HCT116 (cell line): ENCODE data around the gene CPNE8.

ENCODE experiments used
- CEBPB ChIP-seq: IDR thresholded peaks from 2 replicates; pipeline ENCODE4 v1.6.1; 2012; ENCODE audit warnings: low read depth
- CTCF ChIP-seq, 3 experiments: fragments of 200-600 bp in 1 of 3; sonication (generic) in 1 of 3; IDR thresholded peaks in 2 of 3; conservative IDR thresholded peaks in 1 of 3; 2 replicates each; pipeline ENCODE4 v1.5.1; 2012 to 2017; ENCODE audit warnings: low read depth in 2 of 3, low read length in 2 of 3, antibody characterized with exemption in 1 of 3, borderline replicate concordance in 1 of 3, control low read depth in 1 of 3, mild to moderate bottlenecking in 1 of 3, mixed read lengths in 1 of 3, mixed run types in 1 of 3, moderate library complexity in 1 of 3; ENCODE audit not compliant: insufficient read depth in 1 of 3
- EZH2 ChIP-seq: fragments of 200-600 bp; sonication (generic); IDR thresholded peaks from 2 replicates; pipeline ENCODE4 v1.6.1; 2017; ENCODE audit warnings: antibody characterized with exemption, mixed run types
- EZH2phosphoT487 ChIP-seq: fragments of 200-600 bp; IDR thresholded peaks from 2 replicates; pipeline ENCODE4 v1.6.1; 2018; ENCODE audit warnings: antibody characterized with exemption, borderline replicate concordance
- FOSL1 ChIP-seq: IDR thresholded peaks from 2 replicates; pipeline ENCODE4 v1.6.1; 2012; ENCODE audit warnings: low read depth
- JUND ChIP-seq: IDR thresholded peaks from 2 replicates; pipeline ENCODE4 v1.6.1; 2012
- MAX ChIP-seq: IDR thresholded peaks from 2 replicates; pipeline ENCODE4 v1.6.1; 2012
- POLR2A ChIP-seq: IDR thresholded peaks from 2 replicates; pipeline ENCODE4 v1.7.0; 2011; ENCODE audit warnings: borderline replicate concordance; ENCODE audit not compliant: insufficient read depth, insufficient read length; ENCODE audit errors: extremely low read depth
- SIN3A ChIP-seq: IDR thresholded peaks from 2 replicates; pipeline ENCODE4 v1.6.1; 2012; ENCODE audit warnings: low read depth
- YY1 ChIP-seq: IDR thresholded peaks from 2 replicates; pipeline ENCODE4 v1.6.1; 2011; ENCODE audit warnings: low read length, low read depth, moderate library complexity, mild to moderate bottlenecking; ENCODE audit not compliant: insufficient replicate concordance; ENCODE audit errors: extremely low read depth
- ZBTB33 ChIP-seq: IDR thresholded peaks from 2 replicates; pipeline ENCODE4 v1.6.1; 2011; ENCODE audit warnings: mild to moderate bottlenecking, low read length, moderate library complexity; ENCODE audit not compliant: insufficient replicate concordance; ENCODE audit errors: extremely low read depth
- ZNF274 ChIP-seq: fragments of 200-500 bp; sonication (Bioruptor generic); IDR thresholded peaks from 2 replicates; pipeline ENCODE4 v1.6.1; 2014; ENCODE audit warnings: mild to moderate bottlenecking, low read depth, low read length, inconsistent platforms
- TF ChIP-seq, protein P1 (sequence below): IDR thresholded peaks from 2 replicates; pipeline ENCODE4 v1.6.1; 2012; ENCODE audit warnings: low read depth

DNA sequence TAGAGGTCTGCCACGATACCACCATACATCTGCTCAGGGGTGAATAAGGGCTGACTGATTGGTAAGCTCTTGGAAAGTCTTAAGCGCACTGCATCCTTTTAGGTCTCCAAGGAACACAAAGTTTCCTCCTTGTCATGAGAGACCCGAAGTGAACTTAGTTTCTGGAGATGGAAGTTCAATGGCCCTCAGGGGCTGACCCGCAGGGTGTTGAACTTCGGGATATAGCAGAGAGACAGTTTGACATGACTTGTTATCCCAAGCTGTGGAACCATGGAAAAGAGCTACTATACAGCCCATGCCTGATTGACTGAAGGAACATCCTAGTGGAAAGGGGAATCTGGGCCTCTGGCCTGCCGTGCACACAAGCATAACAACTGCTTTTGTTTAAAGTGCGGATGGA lies 26.9 kb upstream of the CPNE8 start:
- TF ChIP-seq CTCF (IDR thresholded peaks at IDR 0.05 in 2 of 3, conservative IDR thresholded peaks at IDR 0.05 in 1 of 3; ENCODE audit: borderline replicate concordance in 1 of 3, insufficient read depth in 1 of 3, low read depth in 2 of 3, low read length in 2 of 3) (no peak), SIN3A (no peak), EZH2phosphoT487 (no peak), EZH2 (no peak), ZNF274 (no peak), FOSL1 (no peak), ZBTB33 (no peak), POLR2A (no peak), JUND (no peak), YY1 (no peak), MAX (no peak), CEBPB (no peak)
- TF ChIP-seq, protein P1, sequence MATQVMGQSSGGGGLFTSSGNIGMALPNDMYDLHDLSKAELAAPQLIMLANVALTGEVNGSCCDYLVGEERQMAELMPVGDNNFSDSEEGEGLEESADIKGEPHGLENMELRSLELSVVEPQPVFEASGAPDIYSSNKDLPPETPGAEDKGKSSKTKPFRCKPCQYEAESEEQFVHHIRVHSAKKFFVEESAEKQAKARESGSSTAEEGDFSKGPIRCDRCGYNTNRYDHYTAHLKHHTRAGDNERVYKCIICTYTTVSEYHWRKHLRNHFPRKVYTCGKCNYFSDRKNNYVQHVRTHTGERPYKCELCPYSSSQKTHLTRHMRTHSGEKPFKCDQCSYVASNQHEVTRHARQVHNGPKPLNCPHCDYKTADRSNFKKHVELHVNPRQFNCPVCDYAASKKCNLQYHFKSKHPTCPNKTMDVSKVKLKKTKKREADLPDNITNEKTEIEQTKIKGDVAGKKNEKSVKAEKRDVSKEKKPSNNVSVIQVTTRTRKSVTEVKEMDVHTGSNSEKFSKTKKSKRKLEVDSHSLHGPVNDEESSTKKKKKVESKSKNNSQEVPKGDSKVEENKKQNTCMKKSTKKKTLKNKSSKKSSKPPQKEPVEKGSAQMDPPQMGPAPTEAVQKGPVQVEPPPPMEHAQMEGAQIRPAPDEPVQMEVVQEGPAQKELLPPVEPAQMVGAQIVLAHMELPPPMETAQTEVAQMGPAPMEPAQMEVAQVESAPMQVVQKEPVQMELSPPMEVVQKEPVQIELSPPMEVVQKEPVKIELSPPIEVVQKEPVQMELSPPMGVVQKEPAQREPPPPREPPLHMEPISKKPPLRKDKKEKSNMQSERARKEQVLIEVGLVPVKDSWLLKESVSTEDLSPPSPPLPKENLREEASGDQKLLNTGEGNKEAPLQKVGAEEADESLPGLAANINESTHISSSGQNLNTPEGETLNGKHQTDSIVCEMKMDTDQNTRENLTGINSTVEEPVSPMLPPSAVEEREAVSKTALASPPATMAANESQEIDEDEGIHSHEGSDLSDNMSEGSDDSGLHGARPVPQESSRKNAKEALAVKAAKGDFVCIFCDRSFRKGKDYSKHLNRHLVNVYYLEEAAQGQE: no peak
